A673 (cell line): ENCODE results near the gene CCR2. TPM values are rescaled to one million over a fixed set of nuclear protein-coding genes. Genes with fewer than 3 reads are reported as not detected.
"Not testable (repeated sequence)": the region's sequence is repeated elsewhere in the genome, so short reads cannot be mapped to it uniquely, and the experiment has no call there.

Experiments used
- BruUV-seq: library from RNA; stranded (reverse); fragments of 400-500 nt; replicated peaks from 2 replicates; lab custom pipeline; 2021; lab: Mats Ljungman, UMichigan
- CTCF ChIA-PET: fragments of 300-600 bp; sonication (Branson Sonifier 250); formaldehyde crosslinking; loops from one replicate; lab custom pipeline; 2022; ENCODE audit warnings: antibody characterized with exemption; lab: Charles Lee
- POLR2A ChIA-PET: fragments of 300-600 bp; sonication (Branson Sonifier 250); formaldehyde crosslinking; loops from one replicate; lab custom pipeline; 2022; ENCODE audit warnings: antibody characterized with exemption; ENCODE audit not compliant: low non-redundant PET; lab: Charles Lee
- DNase-seq: peaks from one replicate; pipeline ENCODE4 v3.0.0-alpha.2; 2015; ENCODE audit warnings: low spot score
- H3K27ac ChIP-seq: fragments of 200-600 bp; sonication (generic); 2 replicates; pipeline ENCODE4 v1.5.1; 2016; ENCODE audit warnings: mixed run types, low read depth, mild to moderate bottlenecking, mixed read lengths, antibody characterized with exemption, low read length; ENCODE audit not compliant: poor library complexity, severe bottlenecking
- H3K27me3 ChIP-seq: fragments of 200-600 bp; sonication (generic); replicated peaks from 2 replicates; pipeline ENCODE4 v1.6.1; 2017; ENCODE audit warnings: mixed run types, low read depth, mild to moderate bottlenecking, mixed read lengths, antibody characterized with exemption, low read length; ENCODE audit not compliant: insufficient read depth, poor library complexity
- H3K36me3 ChIP-seq: fragments of 200-600 bp; sonication (generic); 2 replicates; pipeline ENCODE4 v1.6.1; 2016; ENCODE audit warnings: mixed run types, mild to moderate bottlenecking, mixed read lengths, antibody characterized with exemption, low read length; ENCODE audit not compliant: insufficient read depth, poor library complexity, severe bottlenecking
- H3K4me1 ChIP-seq: fragments of 200-600 bp; sonication (generic); 2 replicates; pipeline ENCODE4 v1.6.1; 2017; ENCODE audit warnings: mixed run types, mild to moderate bottlenecking, mixed read lengths, antibody characterized with exemption, low read length; ENCODE audit not compliant: insufficient read depth, poor library complexity, severe bottlenecking
- H3K4me3 ChIP-seq: fragments of 200-600 bp; sonication (generic); 2 replicates; pipeline ENCODE4 v1.5.1; 2016; ENCODE audit warnings: low read depth, mixed run types, mild to moderate bottlenecking, mixed read lengths, low read length; ENCODE audit not compliant: poor library complexity, severe bottlenecking
- H3K9me3 ChIP-seq: fragments of 200-600 bp; sonication (generic); 2 replicates; pipeline ENCODE4 v1.6.1; 2016; ENCODE audit warnings: mixed run types, low read depth, mild to moderate bottlenecking, mixed read lengths, antibody characterized with exemption, low read length; ENCODE audit not compliant: poor library complexity, severe bottlenecking
- EZH2 ChIP-seq: fragments of 200-600 bp; sonication (generic); IDR thresholded peaks from 2 replicates; pipeline ENCODE4 v1.6.1; 2017; ENCODE audit warnings: borderline replicate concordance, low read depth, mild to moderate bottlenecking, mixed read lengths, antibody characterized with exemption, low read length; ENCODE audit not compliant: poor library complexity, severe bottlenecking
- intact Hi-C: fragments of 100-400 bp; cut with micrococcal nuclease; formaldehyde crosslinking; loops from one replicate; pipeline ENCODE4 v1.10.0; 2022; ENCODE audit not compliant: unreplicated experiment
- total RNA-seq: library from RNA; stranded (reverse); gene quantifications from 2 replicates; pipeline ENCODE4 v1.2.3, GENCODE V29; 2021
- TF ChIP-seq, protein P1 (sequence below): fragments of 300-800, 200-600 bp; sonication (generic); conservative IDR thresholded peaks from 2 replicates; pipeline ENCODE4 v1.5.1; 2017; ENCODE audit warnings: low read depth, mild to moderate bottlenecking, antibody characterized with exemption, low read length, moderate library complexity, mixed read lengths

The CCR2 gene
- total RNA-seq, 1 experiment from 2014 or later: not detected

GRCh38 chr3:46383951-46384330, 30.0 kb downstream of the CCR2 start:
- DNase-seq: no peak
- no TSS peak for BruUV-seq
- Histone ChIP-seq H3K27ac (no peak overlapping the region), H3K4me1 (no peaks in the 10 kb centered on the region), H3K4me3 (no peak overlapping the region), H3K27me3 (no peaks in the 10 kb centered on the region), H3K36me3 (no peaks in the 10 kb centered on the region), H3K9me3 (no peaks in the 10 kb centered on the region)
- CTCF ChIA-PET: no interaction called here
- intact Hi-C loops: no loop called here
- POLR2A ChIA-PET: no interaction called here
- TF ChIP-seq, protein P1, sequence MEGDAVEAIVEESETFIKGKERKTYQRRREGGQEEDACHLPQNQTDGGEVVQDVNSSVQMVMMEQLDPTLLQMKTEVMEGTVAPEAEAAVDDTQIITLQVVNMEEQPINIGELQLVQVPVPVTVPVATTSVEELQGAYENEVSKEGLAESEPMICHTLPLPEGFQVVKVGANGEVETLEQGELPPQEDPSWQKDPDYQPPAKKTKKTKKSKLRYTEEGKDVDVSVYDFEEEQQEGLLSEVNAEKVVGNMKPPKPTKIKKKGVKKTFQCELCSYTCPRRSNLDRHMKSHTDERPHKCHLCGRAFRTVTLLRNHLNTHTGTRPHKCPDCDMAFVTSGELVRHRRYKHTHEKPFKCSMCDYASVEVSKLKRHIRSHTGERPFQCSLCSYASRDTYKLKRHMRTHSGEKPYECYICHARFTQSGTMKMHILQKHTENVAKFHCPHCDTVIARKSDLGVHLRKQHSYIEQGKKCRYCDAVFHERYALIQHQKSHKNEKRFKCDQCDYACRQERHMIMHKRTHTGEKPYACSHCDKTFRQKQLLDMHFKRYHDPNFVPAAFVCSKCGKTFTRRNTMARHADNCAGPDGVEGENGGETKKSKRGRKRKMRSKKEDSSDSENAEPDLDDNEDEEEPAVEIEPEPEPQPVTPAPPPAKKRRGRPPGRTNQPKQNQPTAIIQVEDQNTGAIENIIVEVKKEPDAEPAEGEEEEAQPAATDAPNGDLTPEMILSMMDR: no peak
- no peak for TF ChIP-seq EZH2

- Histone ChIP-seq H3K4me1 (no peaks in the 10 kb centered on the region), H3K9me3 (no peaks in the 10 kb centered on the region), H3K27ac (no peak overlapping the region), H3K4me3 (no peak overlapping the region), H3K36me3 (no peaks in the 10 kb centered on the region), H3K27me3 (no peaks in the 10 kb centered on the region)
- DNase-seq: no peak
- ChIA-PET POLR2A (no interaction called here), CTCF (no interaction called here)
- TF ChIP-seq, protein P1: no peak
- no peak for TF ChIP-seq EZH2
- intact Hi-C loops: no loop called here
- BruUV-seq: no TSS peak
These were observed 32.3 kb downstream of the CCR2 start for GRCh38 chr3:46386205-46386604.

- BruUV-seq, CTCF ChIA-PET, intact Hi-C loops: not testable (repeated sequence)
These were observed 34.9 kb downstream of the CCR2 start for GRCh38 chr3:46388847-46389246.

GRCh38 chr3:46389306-46389705, 35.4 kb downstream of the CCR2 start:
- Histone ChIP-seq H3K27ac (no peak overlapping the region), H3K9me3 (no peaks in the 10 kb centered on the region), H3K4me3 (no peak overlapping the region), H3K4me1 (no peaks in the 10 kb centered on the region), H3K27me3 (no peaks in the 10 kb centered on the region), H3K36me3 (no peaks in the 10 kb centered on the region)
- BruUV-seq: no TSS peak
- DNase-seq: no peak
- ChIA-PET CTCF (no interaction called here), POLR2A (no interaction called here)
- intact Hi-C loops: no loop called here
- TF ChIP-seq EZH2: no peak
- TF ChIP-seq, protein P1: no peak

More at GRCh38 chr3:46388847-46389246, 34.9 kb downstream of the CCR2 start:
- H3K4me1 ChIP-seq, H3K36me3 ChIP-seq, H3K9me3 ChIP-seq, DNase-seq, H3K27me3 ChIP-seq, POLR2A ChIA-PET, H3K27ac ChIP-seq, H3K4me3 ChIP-seq: not testable (repeated sequence)

GRCh38 chr3:46391526-46391925, 37.6 kb downstream of the CCR2 start:
- CTCF ChIA-PET, BruUV-seq: not testable (repeated sequence)

More at GRCh38 chr3:46391526-46391925, 37.6 kb downstream of the CCR2 start:
- H3K9me3 ChIP-seq, H3K27me3 ChIP-seq, H3K4me3 ChIP-seq, POLR2A ChIA-PET, intact Hi-C loops, H3K4me1 ChIP-seq, H3K27ac ChIP-seq, H3K36me3 ChIP-seq, DNase-seq: not testable (repeated sequence)
